Testis (tissue), 2 donors: ENCODE measurements around the gene IL16.

Experiments
- POLR2A ChIP-seq: fragments of 450-650 bp; IDR thresholded peaks from one replicate; pipeline ENCODE4 v1.6.1; 2017; ENCODE audit warnings: antibody characterized with exemption, mild to moderate bottlenecking, moderate library complexity
- TF ChIP-seq, protein P1 (sequence below), 3 experiments: fragments of 450-650 bp in 2 of 3; fragments of 200-600 bp in 1 of 3; sonication (generic) in 1 of 3; IDR thresholded peaks; one replicate each; pipeline ENCODE4 v1.5.1; 2016 to 2019; ENCODE audit warnings: antibody characterized with exemption in 3 of 3, mild to moderate bottlenecking in 2 of 3, moderate library complexity in 1 of 3

DNA sequence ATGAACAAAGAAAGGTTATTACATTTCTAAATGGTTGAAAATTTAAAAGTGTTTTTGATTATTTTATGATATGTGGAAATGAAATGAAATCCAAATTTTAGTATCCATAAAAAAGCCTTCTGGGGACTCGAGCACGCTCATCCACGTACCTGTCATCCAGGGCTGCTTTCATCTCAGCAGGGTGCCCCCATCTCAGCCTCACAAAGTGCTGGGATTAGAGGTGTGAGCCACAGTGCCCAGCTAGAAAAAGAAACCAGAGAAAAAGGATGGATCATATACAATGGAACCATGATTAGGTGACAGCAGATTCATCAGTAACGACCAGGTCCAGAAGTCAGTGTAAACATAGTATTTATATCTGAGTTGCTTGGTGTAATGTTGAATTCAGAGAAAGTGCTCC is 77.6 kb downstream of the IL16 start:
- TF ChIP-seq POLR2A, result no peak
- TF ChIP-seq, protein P1, sequence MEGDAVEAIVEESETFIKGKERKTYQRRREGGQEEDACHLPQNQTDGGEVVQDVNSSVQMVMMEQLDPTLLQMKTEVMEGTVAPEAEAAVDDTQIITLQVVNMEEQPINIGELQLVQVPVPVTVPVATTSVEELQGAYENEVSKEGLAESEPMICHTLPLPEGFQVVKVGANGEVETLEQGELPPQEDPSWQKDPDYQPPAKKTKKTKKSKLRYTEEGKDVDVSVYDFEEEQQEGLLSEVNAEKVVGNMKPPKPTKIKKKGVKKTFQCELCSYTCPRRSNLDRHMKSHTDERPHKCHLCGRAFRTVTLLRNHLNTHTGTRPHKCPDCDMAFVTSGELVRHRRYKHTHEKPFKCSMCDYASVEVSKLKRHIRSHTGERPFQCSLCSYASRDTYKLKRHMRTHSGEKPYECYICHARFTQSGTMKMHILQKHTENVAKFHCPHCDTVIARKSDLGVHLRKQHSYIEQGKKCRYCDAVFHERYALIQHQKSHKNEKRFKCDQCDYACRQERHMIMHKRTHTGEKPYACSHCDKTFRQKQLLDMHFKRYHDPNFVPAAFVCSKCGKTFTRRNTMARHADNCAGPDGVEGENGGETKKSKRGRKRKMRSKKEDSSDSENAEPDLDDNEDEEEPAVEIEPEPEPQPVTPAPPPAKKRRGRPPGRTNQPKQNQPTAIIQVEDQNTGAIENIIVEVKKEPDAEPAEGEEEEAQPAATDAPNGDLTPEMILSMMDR (IDR thresholded peaks at IDR 0.05), result no peak
